Measurements from ENCODE around the gene PDGFRB. TPM values are rescaled to one million over a fixed set of nuclear protein-coding genes. Genes with fewer than 3 reads are reported as not detected.

The PDGFRB gene
- polyA plus RNA-seq, 1 donor (not counting 4 experiments of a cell fraction or from before 2014, with no cell fraction given): 0.14 TPM

DNA sequence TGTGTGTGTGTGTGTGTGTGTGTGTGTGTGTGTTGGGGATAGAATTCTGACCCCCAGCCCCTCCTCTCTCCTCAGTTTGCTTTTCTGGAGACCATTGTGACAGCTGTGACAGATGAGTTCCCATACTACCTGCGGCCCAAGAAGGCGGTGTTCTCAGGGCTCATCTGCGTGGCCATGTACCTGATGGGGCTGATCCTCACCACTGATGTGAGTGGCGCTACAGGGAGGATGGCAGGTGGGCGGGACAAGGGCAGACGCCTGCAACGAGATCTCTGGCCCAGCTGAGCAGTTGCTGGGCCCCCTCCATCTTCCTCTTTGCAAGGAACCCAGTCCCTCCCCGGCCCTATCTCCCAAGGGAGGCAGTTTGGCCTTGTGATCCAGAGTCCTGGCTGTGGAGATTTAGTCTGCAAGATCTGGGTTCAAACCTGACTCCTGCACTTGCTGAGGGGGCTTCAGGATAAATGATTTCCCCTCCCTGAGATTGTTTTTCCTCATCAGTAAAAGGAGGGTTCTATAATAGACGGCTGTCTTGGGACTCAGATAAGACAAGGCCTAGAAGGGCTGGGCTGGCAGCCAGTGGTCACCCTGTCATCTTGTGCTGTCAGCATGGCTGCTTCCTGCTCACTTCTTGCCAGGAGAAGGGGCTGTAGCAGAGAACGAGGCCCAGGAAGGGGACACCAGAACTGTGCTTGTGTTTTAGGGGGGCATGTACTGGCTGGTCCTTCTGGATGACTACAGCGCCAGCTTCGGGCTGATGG lies 48.4 kb upstream of the PDGFRB start:
- Histone ChIP-seq H4K20me1 (ENCODE audit: control insufficient read depth, extremely low read depth, insufficient read depth, low read length) (no peaks in the 10 kb centered on the region), H3K9me1 (ENCODE audit: control insufficient read depth, extremely low read depth, insufficient read depth, low read length) (no peaks in the 10 kb centered on the region), H3K9ac (ENCODE audit: control insufficient read depth, extremely low read depth, insufficient read depth, low read length) (no peak overlapping the region), H3K9me3 (ENCODE audit: control insufficient read depth, low read depth, low read length) (no peaks in the 10 kb centered on the region), H3K4me1 (ENCODE audit: control insufficient read depth, extremely low read depth, insufficient read depth, low read length) (peaks cover 9% of the 10 kb centered on the region), H3K4me2 (ENCODE audit: control insufficient read depth, extremely low read depth, insufficient read depth, low read depth, low read length) (no peak overlapping the region), H3K79me2 (ENCODE audit: control insufficient read depth, insufficient read depth, low read length) (no peaks in the 10 kb centered on the region), H3K27me3 (ENCODE audit: control insufficient read depth, extremely low read depth, insufficient read depth, low read length) (peaks cover 9% of the 10 kb centered on the region), H3K36me3 (ENCODE audit: control insufficient read depth in 2 of 2, extremely low read depth in 1 of 2, insufficient read depth in 2 of 2, low read length in 2 of 2) (no peaks in the 10 kb centered on the region), H3K27ac (ENCODE audit: control insufficient read depth, insufficient read depth, low read length) (no peak overlapping the region), H3K4me3 (ENCODE audit: control insufficient read depth in 2 of 3, extremely low read depth in 1 of 3, insufficient read depth in 2 of 3, low read depth in 1 of 3, low read length in 3 of 3) (no peak overlapping the region), H2AFZ (ENCODE audit: control insufficient read depth, low read length) (no peak overlapping the region)
- FAIRE-seq (no peak), DNase-seq (ENCODE audit: low read depth, low spot score) (no peak)
- TF ChIP-seq EZH2 (IDR thresholded peaks at IDR 0.05; ENCODE audit: low read length): no peak
- TF ChIP-seq, protein P1, sequence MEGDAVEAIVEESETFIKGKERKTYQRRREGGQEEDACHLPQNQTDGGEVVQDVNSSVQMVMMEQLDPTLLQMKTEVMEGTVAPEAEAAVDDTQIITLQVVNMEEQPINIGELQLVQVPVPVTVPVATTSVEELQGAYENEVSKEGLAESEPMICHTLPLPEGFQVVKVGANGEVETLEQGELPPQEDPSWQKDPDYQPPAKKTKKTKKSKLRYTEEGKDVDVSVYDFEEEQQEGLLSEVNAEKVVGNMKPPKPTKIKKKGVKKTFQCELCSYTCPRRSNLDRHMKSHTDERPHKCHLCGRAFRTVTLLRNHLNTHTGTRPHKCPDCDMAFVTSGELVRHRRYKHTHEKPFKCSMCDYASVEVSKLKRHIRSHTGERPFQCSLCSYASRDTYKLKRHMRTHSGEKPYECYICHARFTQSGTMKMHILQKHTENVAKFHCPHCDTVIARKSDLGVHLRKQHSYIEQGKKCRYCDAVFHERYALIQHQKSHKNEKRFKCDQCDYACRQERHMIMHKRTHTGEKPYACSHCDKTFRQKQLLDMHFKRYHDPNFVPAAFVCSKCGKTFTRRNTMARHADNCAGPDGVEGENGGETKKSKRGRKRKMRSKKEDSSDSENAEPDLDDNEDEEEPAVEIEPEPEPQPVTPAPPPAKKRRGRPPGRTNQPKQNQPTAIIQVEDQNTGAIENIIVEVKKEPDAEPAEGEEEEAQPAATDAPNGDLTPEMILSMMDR (optimal IDR thresholded peaks at IDR 0.05 in 1 of 3, IDR thresholded peaks at IDR 0.05 in 1 of 3, conservative IDR thresholded peaks at IDR 0.05 in 1 of 3; ENCODE audit: extremely low read depth in 1 of 3, insufficient read depth in 2 of 3, low read length in 3 of 3): no peak
- dilution Hi-C loops (cut with MboI; ENCODE audit: extremely low pct_ligation_motif_present, low sequenced_read_pairs): no loop called here

GRCh38 chr5:150202501-150202900 lies 46.9 kb upstream of the PDGFRB start:
- no peaks in the 10 kb centered on the region for H3K9me3 ChIP-seq (ENCODE audit: control insufficient read depth, low read depth, low read length)
- dilution Hi-C loops (cut with MboI; ENCODE audit: extremely low pct_ligation_motif_present, low sequenced_read_pairs): no loop called here
- FAIRE-seq (no peak), DNase-seq (ENCODE audit: low read depth, low spot score) (no peak)
- no peaks in the 10 kb centered on the region for H4K20me1 ChIP-seq (ENCODE audit: control insufficient read depth, extremely low read depth, insufficient read depth, low read length)
- H3K36me3 ChIP-seq (ENCODE audit: control insufficient read depth in 2 of 2, extremely low read depth in 1 of 2, insufficient read depth in 2 of 2, low read length in 2 of 2): no peaks in the 10 kb centered on the region
- TF ChIP-seq EZH2 (IDR thresholded peaks at IDR 0.05; ENCODE audit: low read length): no peak
- TF ChIP-seq, protein P1 (optimal IDR thresholded peaks at IDR 0.05 in 1 of 3, IDR thresholded peaks at IDR 0.05 in 1 of 3, conservative IDR thresholded peaks at IDR 0.05 in 1 of 3; ENCODE audit: extremely low read depth in 1 of 3, insufficient read depth in 2 of 3, low read length in 3 of 3): no peak
- no peaks in the 10 kb centered on the region for H3K79me2 ChIP-seq (ENCODE audit: control insufficient read depth, insufficient read depth, low read length)
- no peak overlapping the region for H3K9ac ChIP-seq (ENCODE audit: control insufficient read depth, extremely low read depth, insufficient read depth, low read length)
- no peak overlapping the region for H2AFZ ChIP-seq (ENCODE audit: control insufficient read depth, low read length)
- no peak overlapping the region for H3K27ac ChIP-seq (ENCODE audit: control insufficient read depth, insufficient read depth, low read length)
- peaks cover 16% of the 10 kb centered on the region for H3K27me3 ChIP-seq (ENCODE audit: control insufficient read depth, extremely low read depth, insufficient read depth, low read length)
- no peaks in the 10 kb centered on the region for H3K9me1 ChIP-seq (ENCODE audit: control insufficient read depth, extremely low read depth, insufficient read depth, low read length)
- H3K4me3 ChIP-seq (ENCODE audit: control insufficient read depth in 2 of 3, extremely low read depth in 1 of 3, insufficient read depth in 2 of 3, low read depth in 1 of 3, low read length in 3 of 3): no peak overlapping the region
- H3K4me2 ChIP-seq (ENCODE audit: control insufficient read depth, extremely low read depth, insufficient read depth, low read depth, low read length): no peak overlapping the region
- H3K4me1 ChIP-seq (ENCODE audit: control insufficient read depth, extremely low read depth, insufficient read depth, low read length): no peaks in the 10 kb centered on the region
